ENCODE results near the gene NAGLU.
A peak's percentile ranks its signal among the peaks of the same experiment; 100 is the strongest.

NAGLU gene

DNA sequence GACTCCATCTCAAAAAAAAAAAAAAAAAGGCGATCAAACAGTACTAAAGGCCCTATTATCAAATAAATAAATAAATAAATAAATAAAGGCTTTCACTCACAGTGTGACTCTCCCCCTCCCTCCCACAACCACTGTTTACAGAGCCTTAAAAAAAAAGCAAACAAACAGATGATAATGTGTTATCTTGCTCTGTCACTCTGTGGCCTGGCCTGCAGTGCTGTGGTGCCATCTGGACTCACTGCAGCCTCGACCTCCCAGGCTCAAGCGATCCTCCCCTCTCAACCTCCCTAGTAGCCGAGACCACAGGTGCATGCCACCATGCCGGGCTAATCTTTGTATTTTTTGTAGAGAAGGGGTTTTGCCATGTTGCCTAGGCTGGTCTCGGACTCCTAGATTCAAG, 8.1 kb upstream of the NAGLU start:
- no peak overlapping the region for H3K27ac ChIP-seq
- TF ChIP-seq, protein P1, sequence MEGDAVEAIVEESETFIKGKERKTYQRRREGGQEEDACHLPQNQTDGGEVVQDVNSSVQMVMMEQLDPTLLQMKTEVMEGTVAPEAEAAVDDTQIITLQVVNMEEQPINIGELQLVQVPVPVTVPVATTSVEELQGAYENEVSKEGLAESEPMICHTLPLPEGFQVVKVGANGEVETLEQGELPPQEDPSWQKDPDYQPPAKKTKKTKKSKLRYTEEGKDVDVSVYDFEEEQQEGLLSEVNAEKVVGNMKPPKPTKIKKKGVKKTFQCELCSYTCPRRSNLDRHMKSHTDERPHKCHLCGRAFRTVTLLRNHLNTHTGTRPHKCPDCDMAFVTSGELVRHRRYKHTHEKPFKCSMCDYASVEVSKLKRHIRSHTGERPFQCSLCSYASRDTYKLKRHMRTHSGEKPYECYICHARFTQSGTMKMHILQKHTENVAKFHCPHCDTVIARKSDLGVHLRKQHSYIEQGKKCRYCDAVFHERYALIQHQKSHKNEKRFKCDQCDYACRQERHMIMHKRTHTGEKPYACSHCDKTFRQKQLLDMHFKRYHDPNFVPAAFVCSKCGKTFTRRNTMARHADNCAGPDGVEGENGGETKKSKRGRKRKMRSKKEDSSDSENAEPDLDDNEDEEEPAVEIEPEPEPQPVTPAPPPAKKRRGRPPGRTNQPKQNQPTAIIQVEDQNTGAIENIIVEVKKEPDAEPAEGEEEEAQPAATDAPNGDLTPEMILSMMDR (IDR thresholded peaks at IDR 0.05), result no peak
- no peak for TF ChIP-seq ZFX (IDR thresholded peaks at IDR 0.05; ENCODE audit: borderline replicate concordance)

DNA sequence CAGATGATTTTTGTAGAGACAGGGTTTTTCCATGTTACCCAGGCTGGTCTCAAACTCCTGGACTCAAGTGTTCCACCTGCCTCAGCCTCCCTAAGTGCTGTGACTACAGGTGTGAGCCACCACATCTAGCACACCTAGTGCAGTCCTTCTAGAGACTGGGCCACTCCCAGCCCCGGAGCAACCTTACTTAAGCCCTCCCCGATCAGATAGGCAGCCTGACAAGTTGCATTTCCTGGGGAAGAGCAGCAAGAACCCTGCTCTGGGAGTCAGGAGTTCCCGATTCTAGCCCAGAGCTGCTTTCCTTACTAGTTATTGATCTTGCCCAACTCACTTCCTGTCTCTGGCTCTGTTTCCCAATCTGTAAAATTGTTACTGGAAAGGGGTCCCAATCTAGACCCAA, 7.0 kb upstream of the NAGLU start:
- H3K27ac ChIP-seq, result no peak overlapping the region
- TF ChIP-seq, protein P1 (IDR thresholded peaks at IDR 0.05), result no peak
- TF ChIP-seq ZFX (IDR thresholded peaks at IDR 0.05; ENCODE audit: borderline replicate concordance), result no peak

DNA sequence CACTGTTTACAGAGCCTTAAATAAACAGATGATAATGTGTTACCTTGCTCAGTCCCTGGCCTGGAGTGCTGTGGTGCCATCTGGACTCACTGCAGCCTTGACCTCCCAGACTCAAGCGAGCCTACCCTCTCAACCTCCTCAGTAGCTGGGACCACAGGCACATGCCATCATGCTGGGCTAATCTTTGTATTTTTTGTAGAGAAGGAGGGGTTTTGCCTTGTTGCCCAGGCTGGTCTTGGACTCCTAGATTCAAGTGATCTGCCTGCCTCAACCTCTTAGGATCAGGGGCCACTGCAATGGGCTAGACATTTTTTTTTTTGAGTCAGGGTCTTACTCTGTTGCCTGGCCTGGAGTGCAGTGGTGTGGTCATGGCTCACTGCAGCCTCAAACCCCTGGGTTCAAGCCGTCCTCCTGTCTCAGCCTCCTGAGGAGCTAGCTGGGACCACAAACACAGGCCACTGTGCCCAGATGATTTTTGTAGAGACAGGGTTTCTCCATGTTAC, 5.0 kb upstream of the NAGLU start:
- TF ChIP-seq, protein P1 (IDR thresholded peaks at IDR 0.05), result no peak
- TF ChIP-seq ZFX (IDR thresholded peaks at IDR 0.05; ENCODE audit: borderline replicate concordance), result no peak
- peak overlapping the region; percentile 45 for H3K27ac ChIP-seq

DNA sequence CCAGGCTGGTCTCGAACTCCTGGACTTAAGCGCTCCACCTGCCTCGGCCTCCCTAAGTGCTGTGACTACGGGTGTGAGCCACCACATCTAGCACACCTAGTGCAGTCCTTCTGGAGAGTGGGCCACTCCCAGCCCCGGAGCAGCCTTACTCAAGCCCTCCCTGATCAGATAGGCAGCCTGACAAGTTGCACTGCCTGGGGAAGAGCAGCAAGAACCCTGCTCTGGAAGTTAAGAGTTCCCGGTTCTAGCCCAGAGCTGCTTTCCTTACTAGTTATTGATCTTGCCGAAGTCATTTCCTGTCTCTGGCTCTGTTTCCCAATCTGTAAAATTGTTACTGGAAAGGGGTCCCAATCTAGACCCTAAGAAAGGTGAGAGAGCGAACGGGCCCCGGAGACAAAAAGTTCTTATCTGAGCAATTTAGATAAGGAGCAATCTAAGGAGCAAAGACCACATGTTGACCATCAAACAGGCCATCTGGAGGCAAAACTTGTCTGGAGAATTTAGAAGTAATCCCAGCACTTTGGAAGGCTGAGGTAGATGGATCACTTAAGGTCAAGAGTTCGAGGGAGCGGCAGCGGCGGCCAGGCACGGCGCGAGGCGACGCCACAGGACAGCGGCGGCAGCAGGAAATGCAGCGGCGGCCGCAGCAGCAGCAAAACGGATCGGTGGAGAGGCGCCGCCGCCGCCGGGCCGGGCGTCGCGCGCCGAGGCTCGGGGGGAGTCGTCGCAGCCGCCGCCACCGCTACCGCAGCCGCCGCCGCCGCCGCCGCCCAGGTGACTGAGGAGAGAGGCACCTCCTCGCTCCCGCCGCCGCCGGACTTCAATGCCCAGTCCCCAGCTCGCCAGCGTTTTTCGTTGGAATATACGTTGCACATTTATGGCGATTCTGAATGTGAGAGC, 4.3 kb upstream of the NAGLU start:
- peak overlapping the region; percentile 65 for H3K27ac ChIP-seq
- TF ChIP-seq, protein P1 (IDR thresholded peaks at IDR 0.05), result peak; percentile 70
- TF ChIP-seq ZFX (IDR thresholded peaks at IDR 0.05; ENCODE audit: borderline replicate concordance), result no peak

DNA sequence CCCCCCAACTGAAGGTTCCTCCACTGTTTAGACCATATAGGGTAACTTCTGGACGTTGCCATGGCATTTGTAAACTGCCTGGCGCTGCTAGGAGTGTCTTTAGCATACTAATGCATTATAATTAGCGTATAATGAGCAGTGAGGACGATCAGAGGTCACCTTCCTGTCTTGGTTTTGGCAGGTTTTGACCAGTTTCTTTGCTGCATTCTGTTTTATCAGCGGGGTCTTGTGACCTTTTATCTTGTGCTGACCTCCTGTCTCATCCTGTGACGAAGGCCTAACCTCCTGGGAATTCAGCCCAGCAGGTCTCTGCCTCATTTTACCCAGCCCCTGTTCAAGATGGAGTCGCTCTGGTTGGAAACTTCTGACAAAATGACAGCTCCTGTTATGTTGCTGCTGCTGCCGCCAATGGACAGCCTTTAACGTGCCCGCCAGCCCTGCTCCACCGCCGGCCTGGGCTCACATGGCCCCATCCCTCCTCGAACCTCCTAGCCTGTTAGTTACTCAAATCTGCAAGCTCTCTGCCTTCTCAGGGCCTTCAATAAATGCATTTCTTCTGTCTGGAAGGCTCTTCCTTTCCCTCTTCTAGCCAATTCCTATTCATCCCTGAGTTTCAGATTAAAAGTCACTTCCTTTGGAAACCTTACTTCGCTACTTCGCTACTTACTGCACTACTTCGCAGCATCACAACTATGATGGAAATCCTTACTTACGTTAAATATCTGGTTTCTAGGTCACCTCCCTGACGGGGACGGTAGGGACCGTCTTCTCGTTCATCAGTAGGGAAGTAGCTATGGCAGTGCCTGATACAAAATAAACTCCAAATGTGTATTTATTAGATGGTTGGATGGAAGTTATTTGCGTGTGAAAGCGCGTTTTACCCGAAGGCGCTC, 640 bp upstream of the NAGLU start:
- TF ChIP-seq ZFX (IDR thresholded peaks at IDR 0.05; ENCODE audit: borderline replicate concordance), result no peak
- TF ChIP-seq, protein P1 (IDR thresholded peaks at IDR 0.05), result no peak
- peak overlapping the region; percentile 89 for H3K27ac ChIP-seq

DNA sequence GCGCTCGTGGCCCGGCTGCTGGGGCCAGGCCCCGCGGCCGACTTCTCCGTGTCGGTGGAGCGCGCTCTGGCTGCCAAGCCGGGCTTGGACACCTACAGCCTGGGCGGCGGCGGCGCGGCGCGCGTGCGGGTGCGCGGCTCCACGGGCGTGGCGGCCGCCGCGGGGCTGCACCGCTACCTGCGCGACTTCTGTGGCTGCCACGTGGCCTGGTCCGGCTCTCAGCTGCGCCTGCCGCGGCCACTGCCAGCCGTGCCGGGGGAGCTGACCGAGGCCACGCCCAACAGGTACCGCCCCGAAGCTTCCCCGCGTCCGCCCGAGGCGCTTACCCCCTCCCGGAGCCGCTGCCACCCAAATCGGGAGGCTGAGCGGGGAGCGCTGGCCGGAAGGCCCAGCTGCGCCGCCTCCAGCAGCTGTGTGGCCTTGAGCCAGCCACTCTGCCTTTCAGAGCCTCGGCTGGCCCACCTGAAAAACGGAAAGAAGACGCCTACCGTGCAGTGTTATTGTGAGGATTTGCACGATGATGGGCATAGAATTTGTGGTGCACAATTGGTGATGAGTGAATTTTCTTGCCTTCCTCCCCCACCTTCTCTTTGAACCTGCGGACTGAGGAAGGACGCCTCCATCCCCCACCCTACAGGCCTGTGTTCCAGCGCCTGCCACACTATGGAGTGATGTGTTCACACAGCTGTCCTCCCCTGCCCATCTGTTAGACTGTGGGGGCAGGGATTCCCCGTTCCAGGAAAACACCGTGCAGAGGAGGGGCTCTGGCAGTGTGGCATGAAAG, 523 bp downstream of the NAGLU start:
- peak overlapping the region; percentile 89 for H3K27ac ChIP-seq
- no peak for TF ChIP-seq ZFX (IDR thresholded peaks at IDR 0.05; ENCODE audit: borderline replicate concordance)
- TF ChIP-seq, protein P1 (IDR thresholded peaks at IDR 0.05), result peak; percentile 14; the same call in 1 of the 2 replicates
